NCI-H2029 (cell line): ENCODE results near the gene FAM83E.
A peak's percentile ranks its signal among the peaks of the same experiment; 100 is the strongest.
"Not testable (repeated sequence)": the region's sequence is repeated elsewhere in the genome, so short reads cannot be mapped to it uniquely, and the experiment has no call there.

Experiments used
- DNase-seq: peaks from one replicate; lab custom pipeline; 2025; lab: John Stamatoyannopoulos, UW

Gene FAM83E

DNA sequence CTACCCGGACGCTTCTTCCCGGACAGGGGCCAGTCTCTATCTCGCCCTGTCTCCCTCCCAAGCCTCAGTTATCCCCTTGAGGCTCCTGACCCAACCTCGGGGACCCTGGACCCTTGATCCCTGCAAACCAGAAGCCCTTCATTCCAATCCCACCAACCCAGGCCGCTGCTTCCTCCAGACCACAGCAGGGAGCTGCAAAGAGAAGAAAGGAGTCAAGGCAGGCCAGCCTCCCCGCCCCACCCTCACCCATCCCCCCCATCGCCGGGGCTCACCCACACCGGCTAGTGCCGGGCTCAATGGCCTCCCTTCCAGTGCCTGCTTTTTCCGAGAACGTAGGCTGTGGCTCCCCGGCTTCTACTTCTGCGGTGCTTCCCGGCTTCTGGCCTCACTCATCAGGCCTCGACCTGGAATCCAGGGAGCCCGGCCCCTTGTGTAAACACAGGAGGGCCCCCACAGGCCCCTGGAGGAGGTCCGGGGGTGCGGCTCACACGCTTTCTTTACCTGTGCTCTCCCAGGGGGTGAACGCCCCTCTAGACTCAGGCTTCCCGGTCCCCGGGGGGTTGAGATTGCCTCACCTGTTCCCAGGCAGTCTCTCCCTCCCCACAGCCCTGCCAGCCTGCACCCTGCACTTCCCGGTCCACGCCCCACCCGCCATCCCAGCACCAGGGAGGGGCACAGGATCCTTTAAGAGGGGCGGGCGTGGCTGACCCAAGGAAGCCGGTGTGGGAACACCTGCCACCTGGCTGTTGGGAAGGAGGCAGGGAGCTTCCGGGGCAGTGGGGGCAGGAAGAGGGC is at the start of gene FAM83E:
Gene FAM83E (minus strand): TSS at position 641 of the 795 bp plus-strand sequence. CDS start 1,704 bp downstream, outside the sequence.
- DNase-seq, result peak; percentile 88

DNA sequence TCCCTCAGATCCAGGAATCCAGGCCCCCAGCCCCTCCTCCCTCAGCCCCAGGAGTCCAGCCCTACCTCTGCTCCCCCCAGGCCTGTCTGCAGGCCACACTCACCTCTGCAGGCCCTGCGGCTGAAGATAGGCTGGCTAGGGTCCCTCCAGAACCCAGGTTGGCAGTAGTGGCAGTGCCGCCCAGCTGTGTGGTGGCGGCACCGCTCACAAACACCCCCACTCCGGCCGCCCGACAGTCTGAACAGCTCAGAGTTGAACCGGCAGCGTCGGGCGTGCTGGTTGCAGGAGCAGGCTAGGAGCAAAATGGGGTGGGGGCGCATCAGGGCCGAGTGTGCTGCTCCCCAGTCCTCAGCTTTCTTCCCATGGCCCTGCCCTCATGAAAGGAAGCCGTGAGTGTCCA is 49.6 kb upstream of the FAM83E start:
- DNase-seq, result no peak

DNA sequence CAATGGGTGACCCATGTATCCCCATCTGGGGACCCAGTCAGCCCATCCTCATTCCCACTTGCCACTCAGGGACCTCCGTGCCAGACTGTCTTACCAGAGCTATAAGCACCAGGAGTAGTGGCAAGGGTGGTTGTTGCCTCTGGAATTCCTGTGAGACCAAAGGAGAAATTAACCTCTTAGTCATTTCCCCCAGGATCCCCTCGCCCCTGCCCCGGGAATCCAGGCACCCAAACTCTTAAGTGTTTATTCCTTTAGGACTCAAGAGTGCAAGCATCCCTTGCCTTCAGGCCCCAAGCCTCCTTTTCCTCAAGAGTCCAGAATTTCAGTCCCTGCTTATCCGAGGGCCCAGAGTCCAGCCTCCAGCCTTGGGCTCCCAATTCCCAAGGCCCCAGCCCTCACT is 48.8 kb upstream of the FAM83E start:
- DNase-seq, result no peak

DNA sequence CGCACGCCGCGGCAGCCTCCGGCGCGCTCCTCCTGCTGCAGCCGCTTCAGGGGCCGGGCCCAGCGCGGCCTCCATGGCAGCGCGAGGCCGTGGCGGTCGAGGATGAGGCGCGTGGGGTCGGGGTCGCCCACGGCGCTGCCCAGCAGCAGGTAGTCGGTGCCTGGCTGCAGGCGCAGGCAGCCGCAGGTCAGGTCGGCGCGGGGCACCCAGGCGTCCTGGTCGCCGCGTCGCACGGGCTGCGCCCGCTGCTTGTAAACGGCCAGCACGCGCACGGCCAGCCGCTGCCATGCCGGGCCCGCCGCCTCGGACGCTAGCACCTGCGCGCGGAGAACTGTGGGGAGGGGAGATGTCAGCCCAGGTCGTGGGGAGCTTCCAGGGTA is 46.8 kb upstream of the FAM83E start:
- DNase-seq, result no peak

DNA sequence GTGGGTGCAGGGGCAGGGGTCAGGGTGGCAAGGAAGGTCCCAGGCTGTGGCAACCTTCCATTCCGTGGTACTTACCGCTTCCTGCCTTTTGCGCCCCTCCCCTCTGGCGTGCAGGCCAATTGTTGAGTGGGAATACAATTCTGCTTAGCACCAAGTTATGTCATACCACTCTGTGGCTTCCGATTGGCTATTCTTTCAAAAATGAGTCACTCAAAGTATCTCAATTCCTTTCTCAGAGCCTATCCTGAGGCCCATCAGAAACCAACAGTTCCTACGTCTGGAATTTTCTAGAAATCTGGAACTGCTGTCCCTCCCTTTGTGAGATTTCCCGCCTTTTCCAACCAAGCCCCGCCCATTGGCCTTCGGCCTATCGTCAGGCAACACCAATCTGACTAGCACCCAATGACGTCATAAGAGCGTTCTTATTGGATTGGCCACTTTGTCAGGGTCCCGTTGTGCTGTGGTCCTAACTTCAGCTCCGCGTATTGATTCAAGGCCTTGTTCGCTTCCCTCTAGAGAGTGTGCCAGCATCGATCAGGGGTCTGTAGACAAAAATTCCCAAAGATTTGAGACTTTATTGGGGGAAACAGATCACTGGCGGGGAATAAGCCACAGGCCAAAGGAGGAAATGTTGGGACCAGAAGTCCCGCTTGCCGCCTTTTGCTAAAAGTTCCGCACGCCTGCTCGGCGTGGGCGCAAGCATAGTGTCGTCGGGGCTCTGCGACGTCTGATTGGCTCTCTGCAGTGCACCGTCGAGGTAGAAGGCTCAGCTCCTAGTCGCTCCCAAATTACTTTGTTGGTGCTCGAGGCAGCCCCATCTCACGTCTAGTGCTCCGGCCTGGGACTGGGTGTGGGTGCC is 46.2 kb upstream of the FAM83E start:
- peak; percentile 98 for DNase-seq

DNA sequence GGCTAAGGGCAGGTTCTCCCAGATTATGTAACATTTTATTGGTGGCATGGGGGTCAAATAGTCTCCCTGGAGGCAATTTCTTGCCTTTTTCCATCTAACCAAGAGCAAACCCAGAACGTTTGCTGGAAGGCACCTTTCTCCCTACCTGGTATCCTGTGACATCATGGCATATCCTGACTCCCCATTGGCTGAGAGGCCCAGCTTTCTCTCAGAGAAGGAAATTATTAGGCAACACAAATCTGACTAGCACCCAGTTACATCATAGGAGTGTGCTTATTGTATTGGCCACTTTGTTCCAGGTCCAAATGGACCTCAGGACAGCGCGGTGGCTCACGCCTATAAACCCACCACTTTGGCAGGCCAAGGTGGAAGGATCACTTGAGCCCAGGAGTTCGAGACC is 44.9 kb upstream of the FAM83E start:
- DNase-seq, result no peak

DNA sequence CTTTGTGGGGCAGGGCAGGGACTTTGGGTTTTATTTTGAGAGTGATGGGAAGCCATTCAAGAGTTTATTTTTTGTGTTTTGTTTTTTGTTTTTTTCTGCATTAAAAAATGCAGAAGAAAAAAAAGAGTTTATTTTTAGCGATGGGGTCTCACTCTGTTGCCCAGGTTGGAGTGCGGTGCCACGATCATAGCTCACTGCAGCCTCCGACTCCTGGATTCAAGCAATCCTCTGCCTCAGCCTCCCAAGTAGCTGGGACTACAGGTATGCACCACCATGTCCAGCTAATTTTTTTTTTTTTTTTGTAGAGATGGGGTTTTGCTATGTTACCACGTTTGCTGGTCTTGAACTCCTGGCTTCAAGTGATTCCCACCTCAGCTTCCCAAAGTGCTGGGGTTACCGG is 43.6 kb upstream of the FAM83E start:
- no peak for DNase-seq

DNA sequence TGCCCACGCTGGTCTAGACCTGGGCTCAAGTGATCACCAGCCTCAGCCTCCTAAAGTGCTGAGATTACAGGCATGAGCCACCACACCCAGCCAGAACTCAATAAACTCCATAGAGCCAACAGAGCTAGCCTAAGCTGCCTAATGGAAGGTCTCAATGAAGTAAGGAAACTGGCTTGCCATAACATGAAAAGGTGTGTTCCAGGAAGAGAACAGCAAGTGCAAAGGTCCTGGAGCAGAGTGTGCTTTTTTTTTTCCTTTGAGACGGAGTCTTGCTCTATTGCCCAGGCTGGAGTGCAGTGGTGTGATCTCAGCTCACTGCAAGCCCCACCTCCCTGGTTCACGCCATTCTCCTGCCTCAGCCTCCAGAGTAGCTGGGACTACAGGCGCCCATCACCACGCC is 43.0 kb upstream of the FAM83E start:
- DNase-seq, result not testable (repeated sequence)

DNA sequence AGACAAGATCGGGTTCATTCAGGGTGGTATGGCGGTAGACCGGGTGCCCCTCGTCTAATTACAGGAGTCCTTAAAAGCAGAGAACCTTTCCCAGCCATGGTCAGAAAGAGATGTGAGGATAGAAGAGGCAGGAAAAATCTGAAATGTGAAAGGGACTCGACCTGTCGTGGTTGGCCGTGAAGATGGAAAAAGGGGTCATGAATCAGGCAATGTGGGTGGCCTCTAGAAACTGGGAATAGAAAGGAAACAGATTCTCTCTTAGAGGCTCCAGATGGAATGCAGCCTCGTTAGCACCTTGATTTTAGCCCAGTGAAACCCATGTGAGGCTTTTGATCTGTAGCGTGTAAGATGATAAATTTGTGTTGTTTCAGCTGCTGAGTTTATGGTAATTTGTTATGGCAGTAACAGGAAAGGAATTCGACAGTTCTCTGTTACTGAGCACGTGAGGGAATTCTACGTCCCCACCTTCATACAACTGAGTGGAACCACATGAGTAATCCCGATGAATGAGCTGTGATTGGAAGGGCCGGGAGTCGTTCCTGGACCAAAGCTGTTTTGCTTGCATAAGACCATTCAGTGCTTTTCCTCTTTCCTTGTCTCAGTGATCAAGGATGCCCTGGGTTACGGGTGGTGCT is 42.1 kb upstream of the FAM83E start:
- no peak for DNase-seq

DNA sequence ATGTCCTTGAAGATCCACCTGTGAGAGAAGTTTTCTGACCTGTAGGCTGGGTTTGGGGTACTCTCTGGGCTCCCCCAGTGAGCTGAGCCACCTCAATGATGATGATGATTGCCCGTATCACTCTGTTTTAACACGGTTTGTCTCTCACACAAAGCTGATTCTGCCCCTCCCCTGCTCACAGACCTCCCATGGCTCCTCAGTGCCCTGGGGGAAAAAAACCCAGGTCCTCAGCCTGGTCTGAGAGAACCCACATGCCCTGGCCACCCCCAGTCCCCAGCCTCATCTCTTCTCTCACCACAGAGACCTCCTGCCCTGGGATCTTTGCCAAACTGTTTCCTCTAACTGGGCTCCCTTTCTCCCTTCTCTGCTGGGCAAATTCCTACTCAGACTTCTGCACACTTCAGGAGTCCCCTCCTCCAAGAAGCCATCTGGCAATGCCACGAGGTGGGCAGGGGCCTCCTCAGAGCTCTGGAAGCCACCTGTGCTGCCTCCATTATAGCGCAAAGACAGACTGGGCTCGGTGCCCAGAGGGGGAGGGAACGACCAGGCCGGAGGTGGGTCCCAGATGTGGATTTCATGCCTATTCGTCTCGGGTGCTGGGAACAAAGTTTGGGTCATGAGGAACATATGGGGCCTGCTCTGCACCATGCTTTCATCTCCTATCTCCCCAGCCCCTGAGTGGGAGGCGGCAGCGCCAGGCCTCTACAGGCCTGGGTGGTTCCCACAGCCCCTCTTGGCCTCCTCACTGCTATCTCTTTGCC is 39.6 kb upstream of the FAM83E start:
- no peak for DNase-seq

DNA sequence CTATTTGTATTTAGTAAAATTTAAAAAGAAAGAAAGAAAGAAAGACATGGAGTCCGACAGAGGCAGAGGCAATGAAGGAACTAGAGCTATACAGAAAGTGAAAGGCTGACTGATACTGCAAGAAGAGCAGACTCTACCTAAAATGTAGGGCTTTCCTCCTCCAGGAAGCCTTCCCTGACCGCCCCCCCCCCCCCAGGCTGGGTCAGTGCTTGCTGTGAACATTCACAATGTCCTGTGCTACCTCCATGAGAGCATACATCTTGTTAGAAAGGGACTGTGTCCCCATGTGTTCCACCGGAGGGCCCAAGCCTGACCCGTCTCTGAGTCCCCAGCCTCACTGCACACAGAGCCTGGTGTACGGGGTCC is 36.8 kb upstream of the FAM83E start:
- no peak for DNase-seq

DNA sequence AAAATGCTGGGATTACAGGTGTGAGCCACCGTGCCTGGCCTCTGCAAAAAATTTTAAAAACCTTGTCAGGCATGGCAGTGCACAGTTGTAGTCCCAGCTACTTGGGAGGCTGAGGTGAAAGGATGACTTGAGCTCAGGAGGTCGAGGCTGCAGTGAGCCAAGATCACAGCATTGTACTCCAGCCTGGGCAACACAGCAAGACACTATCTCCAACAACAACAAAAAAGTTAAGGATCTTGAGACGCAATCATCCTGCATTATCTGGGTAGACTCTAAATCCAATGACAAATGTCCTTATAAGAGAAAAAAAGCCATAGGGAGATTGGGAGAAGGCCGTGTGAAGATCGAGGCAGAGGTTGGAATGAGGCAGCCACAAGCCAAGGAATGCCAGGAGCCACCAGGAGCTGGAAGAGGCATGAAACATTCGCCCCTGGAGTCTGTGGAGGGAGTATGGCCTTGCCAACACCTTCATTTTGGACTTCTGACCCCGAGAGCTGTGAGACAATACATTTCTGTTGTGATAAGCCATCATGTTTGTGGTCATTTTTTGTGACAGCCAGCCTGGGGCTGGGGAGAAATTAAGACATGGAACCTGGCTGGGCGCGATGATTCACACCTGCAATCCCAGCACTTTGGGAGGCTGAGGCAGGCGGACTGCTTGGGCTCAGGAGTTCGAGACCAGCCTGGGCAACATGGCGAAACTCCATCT is 36.3 kb upstream of the FAM83E start:
- DNase-seq, result no peak

DNA sequence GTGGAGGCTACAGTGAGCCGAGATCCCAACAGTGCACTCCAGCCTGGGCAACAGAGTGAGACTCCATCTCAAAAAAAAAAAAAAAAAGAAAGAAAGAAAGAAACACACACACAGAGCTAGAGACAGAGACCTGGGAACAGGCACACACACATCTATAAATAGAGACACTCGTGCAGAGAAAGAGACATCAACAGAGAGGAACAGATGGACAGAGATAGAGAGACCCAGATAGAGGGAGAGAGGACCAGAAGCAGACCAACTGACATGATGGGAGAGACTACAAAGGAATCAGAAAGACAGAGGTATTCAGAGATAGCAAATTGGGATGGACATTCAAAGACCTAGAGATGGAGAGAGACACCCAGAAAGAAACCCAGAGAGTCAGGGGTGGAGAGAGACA is 33.3 kb upstream of the FAM83E start:
- DNase-seq, result no peak

DNA sequence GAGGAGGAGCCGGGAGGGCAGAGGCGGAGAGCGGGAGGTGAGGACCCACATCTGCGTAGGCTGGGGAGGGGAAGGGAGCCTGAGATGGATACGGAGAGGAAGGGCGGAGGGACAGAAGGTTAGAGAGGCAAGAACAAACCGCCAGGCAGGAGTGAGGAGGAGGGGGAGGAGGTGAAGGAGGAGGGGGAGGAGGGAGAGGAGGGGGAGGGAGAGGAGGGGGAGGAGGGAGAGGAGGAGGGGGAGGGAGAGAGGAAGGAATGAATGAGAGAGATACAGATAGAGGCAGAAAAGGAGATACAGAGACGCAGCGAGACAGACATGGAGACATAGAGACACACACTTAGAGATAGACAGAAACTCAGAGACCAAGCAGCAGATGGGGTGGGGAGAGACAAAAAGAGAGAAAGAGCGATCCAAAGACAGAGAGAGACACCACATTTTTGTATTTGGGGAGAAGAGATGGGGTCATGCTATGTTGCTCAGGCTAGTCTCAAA is 31.9 kb upstream of the FAM83E start:
- peak; percentile 83 for DNase-seq

DNA sequence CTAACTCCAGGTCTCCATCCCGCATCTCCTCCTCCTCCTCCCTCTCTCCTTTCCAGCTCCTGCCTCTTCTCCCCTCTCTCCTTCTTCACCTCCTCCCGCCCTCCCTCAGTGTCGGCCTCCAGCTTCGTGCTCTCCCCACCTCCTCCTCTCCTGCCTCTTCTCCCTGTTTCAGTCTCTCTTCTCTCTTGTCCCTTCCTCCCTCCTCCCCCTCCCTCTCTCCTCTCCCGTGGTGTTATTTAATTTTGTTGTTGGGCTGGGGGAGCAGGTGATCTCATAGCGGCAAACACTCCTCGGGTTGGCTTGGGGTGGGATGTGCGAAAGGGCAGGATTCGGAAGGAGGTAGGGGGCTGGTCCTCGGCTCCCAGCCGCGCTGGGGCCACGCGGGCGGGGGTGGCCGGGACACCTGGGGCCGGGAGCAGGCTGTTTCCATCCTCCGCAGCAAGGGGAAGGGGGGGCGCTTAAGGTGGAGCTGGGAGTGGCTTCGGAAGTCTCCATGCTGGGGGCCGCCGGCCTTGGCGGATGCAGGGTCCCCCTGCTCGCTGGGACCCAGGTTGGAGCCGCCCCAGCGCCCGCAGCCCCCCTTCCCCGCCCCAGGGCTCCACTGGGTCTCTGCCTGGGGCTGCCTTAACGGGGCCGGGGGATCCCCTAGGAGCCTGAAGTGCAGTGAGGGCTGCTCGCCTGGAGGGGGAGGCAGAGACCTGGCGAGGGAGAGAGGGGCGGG is 31.3 kb upstream of the FAM83E start, which contains the start of gene CA11:
Gene CA11 (minus strand): TSS at position 187 of the 721 bp plus-strand sequence. CDS start 555 bp downstream, outside the sequence.
- DNase-seq, result peak; percentile 76

DNA sequence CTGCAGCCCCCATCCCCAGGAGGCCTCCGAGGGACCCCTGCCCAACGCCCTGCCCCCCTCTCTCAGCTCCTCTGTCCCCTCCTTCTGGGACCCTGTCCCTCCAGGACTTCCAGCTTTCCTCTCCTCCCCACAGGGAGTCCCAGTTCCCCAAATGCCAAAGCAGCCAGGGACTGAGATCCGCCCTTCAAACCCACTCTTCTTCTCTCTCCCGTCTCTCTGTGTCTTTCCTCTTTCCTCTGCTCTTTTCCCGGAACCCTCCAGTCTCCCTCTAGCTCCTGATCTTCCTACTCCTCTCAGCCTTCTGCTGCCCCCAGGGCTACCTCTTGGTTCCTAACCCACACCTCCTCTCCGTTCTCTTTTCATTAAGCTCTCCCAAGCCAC is 30.7 kb upstream of the FAM83E start:
- no peak for DNase-seq

DNA sequence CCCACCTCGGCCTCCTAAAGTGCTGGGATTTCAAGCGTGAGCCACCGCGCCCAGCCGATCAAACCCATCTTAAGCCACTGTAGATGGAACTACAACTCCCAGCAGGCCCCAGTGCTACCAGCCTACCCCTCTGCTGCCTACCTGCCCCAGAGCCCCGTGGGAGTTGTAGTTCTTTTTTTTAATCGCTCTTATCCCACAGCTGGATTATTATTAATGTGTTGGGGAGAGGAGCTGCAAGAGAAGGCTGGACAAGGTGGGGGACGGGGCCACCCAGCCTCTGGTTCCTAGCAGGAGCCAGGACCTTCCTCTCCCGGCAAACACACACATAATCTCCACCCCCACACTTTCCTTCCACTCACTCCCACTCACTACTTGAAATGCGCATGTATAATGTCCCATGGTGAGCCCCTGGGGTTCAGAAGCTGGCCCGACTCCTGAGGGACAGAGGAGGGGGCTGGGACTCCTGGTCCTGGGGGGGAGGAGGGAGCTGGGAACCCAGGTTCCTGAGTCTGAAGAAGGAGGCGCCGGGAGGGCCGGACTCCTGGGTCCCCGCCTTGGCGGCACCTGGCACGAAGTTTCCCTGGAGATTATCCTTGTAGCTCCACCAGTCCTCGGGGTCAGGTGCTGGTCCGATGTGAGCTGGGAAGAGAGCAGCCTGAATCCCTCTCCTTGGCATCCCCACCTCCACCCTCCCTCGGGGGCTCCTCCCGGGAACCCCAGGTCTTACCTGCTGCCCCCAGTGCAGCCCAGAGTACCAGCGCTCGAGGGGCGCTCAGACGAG is 30.2 kb upstream of the FAM83E start:
- DNase-seq, result peak; percentile 67

DNA sequence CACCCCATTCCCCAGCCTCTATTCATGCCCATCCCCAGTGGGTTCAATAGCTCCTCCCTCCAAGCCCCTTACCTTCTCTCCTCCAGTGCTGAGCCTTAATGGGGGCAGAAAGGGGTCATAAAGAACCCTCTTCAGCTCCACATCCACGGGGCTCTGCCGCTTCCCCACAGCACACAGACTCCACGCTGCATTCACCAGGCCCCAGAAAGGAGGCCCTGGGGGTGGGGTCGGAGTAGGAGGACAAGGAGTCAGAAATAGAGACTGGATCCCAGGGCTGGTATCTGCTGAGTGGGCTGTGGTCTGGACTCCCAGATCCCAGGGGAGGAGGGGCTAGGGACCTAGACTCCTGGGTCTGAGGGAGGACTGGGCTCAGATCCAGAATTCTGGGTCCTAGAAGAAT is 29.5 kb upstream of the FAM83E start:
- no peak for DNase-seq

DNA sequence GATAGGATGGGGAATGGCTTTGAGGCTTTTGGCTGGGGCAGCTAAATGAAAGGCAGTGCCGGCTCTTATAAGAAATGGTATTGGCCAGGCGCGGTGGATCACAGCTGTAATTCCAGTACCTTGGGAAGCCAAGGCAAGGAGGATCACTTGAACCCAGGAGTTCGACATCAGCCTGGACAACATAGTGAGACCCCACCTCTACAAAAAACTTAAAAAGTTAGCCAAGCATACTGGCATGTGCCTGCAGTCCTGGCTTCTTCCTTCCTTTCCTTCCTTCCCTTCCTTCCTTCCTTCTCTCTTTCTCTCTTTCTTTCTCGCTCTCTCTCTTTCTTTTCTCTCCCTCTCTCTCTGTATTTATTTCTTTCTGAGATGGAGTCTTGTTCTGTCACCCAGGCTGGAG is 28.0 kb upstream of the FAM83E start:
- DNase-seq, result no peak

DNA sequence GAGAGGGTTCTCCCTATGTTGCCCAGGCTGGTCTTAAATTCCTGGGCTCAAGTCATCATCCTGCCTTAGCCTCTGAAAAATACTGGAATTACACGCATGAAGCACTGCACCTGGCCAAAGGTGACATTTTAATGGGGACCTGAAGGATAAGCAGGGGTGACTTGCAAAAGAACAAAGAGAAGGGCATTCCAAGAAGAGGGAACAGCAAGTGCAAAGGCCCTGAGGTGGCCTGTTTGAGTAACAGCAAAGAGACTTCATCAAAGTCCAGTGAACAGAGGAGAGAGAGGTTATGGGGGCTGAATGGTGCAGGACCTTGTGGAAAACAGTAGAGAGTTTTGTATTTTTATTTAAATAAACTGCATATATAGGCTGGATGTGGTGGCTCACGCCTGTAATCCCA is 27.0 kb upstream of the FAM83E start:
- DNase-seq, result no peak
